ENCODE results near the gene HIRA. TPM values are rescaled to one million over a fixed set of nuclear protein-coding genes. Genes with fewer than 3 reads are reported as not detected.

Gene HIRA
- total RNA-seq, 2 donors from 2014 or later: 10.6 to 12.9 TPM

DNA sequence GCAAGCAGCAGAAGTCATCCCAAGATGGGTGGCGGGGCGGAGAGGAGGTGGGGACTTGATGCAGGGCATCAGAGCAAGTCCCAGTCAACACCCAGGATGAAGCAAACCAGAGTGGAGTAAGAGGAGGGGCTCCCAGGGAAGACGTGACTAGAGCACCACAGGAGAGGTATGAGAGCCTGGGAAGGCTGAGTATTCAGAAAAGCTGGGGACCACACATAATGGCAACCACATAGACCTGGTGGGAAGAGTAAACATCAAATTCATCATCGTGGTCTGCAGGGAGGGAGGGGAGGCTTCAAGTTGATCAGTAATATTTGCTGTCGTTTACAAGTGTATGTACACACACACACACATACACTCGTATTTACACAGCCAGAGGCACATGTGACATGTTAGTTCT lies 79.3 kb downstream of the HIRA start:
- intact Hi-C loops (cut with DNase I): no loop called here
- peaks cover 8 to 26% of the 10 kb centered on the region in 2 donors for H3K36me3 ChIP-seq (replicated peaks in 1 of 2; ENCODE audit: insufficient read depth in 1 of 2, low read depth in 2 of 2)
- H3K4me1 ChIP-seq: no peaks in the 10 kb centered on the region
- DNase-seq (no peak), ATAC-seq (no peak)
- no peak overlapping the region for H3K27ac ChIP-seq
- no peaks in the 10 kb centered on the region for H3K9me3 ChIP-seq
- no peak overlapping the region for H3K4me3 ChIP-seq
- no peaks in the 10 kb centered on the region for H3K27me3 ChIP-seq
- 81 to 85% methylated on average over 6 of the region's 6 CpGs for WGBS, 2 donors
- TF ChIP-seq, protein P1, sequence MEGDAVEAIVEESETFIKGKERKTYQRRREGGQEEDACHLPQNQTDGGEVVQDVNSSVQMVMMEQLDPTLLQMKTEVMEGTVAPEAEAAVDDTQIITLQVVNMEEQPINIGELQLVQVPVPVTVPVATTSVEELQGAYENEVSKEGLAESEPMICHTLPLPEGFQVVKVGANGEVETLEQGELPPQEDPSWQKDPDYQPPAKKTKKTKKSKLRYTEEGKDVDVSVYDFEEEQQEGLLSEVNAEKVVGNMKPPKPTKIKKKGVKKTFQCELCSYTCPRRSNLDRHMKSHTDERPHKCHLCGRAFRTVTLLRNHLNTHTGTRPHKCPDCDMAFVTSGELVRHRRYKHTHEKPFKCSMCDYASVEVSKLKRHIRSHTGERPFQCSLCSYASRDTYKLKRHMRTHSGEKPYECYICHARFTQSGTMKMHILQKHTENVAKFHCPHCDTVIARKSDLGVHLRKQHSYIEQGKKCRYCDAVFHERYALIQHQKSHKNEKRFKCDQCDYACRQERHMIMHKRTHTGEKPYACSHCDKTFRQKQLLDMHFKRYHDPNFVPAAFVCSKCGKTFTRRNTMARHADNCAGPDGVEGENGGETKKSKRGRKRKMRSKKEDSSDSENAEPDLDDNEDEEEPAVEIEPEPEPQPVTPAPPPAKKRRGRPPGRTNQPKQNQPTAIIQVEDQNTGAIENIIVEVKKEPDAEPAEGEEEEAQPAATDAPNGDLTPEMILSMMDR (IDR thresholded peaks at IDR 0.05): no peak
- TF ChIP-seq POLR2A (IDR thresholded peaks at IDR 0.05): no peak

DNA sequence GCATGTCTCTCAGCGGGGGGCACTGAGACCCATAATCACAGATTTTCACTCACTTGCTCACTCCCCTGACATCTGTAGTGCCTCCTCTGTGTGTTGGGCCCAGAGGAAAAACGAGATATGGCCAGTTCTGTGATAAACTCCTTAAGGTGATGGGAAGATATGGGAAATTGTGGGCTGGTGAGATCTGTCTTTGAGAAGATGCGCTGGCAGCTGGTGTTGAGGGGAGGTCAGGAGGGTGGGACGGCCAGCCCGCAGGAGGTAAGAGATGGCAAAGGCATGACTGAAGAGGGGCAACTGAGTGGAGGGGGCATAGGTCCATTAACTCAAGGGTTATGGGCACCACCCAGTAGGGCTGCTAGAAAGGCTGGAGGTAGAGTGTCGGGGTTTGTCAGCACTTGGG lies 79.9 kb downstream of the HIRA start:
- Histone ChIP-seq H3K4me3 (no peak overlapping the region), H3K36me3 (replicated peaks in 1 of 2; ENCODE audit: insufficient read depth in 1 of 2, low read depth in 2 of 2) (peaks cover 8 to 25% of the 10 kb centered on the region in 2 donors), H3K9me3 (no peaks in the 10 kb centered on the region), H3K27me3 (no peaks in the 10 kb centered on the region), H3K4me1 (no peaks in the 10 kb centered on the region), H3K27ac (no peak overlapping the region)
- intact Hi-C loops (cut with DNase I): no loop called here
- 87 to 90% methylated on average over 6 of the region's 6 CpGs for WGBS, 2 donors
- DNase-seq (no peak), ATAC-seq (no peak)
- TF ChIP-seq, protein P1 (IDR thresholded peaks at IDR 0.05): no peak
- no peak for TF ChIP-seq POLR2A (IDR thresholded peaks at IDR 0.05)

DNA sequence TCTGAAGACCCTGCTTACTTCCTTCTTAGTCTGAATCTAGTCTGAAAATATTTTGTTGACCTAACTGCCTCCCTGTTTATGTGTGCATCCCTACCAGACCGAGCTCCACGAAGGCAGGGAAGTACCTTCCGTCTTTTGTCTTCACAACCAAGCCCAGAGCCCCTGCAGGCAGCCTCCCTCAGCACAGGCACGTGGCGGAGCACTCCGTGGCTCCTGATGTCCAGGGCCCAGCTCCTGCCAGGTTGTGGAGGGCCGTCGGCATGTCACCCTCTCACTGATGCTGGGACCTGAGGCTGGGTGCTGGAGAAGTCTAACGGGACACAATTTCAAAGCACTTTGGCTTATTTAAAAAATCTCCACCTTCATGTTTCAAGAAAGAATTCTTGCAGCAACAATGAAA lies 80.6 kb downstream of the HIRA start:
- ATAC-seq: no peak
- Histone ChIP-seq H3K4me1 (no peaks in the 10 kb centered on the region), H3K36me3 (replicated peaks in 1 of 2; ENCODE audit: insufficient read depth in 1 of 2, low read depth in 2 of 2) (peaks cover 5 to 29% of the 10 kb centered on the region in 2 donors), H3K4me3 (no peak overlapping the region), H3K27ac (no peak overlapping the region), H3K9me3 (no peaks in the 10 kb centered on the region), H3K27me3 (no peaks in the 10 kb centered on the region)
- no peak for TF ChIP-seq POLR2A (IDR thresholded peaks at IDR 0.05)
- TF ChIP-seq, protein P1 (IDR thresholded peaks at IDR 0.05): no peak
- intact Hi-C loops (cut with DNase I): no loop called here
- 98 to 100% methylated on average over 6 to 9 of the region's 9 CpGs for WGBS, 2 donors
- DNase-seq: no peak

DNA sequence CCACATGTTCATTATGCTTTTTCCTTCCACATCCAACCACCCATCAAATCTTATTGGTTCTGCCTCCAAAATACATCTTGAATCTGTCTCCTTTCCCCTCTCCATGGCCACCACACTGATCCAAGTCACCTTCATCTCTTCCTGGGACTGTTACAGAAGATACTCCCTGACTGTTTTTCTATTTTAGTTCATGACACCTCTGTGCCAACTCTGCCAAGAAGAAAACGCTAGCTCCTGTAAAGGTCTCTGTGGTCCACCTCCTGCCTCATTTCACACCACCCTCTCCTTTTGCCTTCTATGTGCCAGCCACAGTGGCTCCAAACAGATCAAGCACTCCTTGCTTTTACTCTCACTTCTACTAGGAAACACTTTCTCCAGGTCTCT lies 81.1 kb downstream of the HIRA start:
- TF ChIP-seq, protein P1 (IDR thresholded peaks at IDR 0.05): no peak
- TF ChIP-seq POLR2A (IDR thresholded peaks at IDR 0.05): no peak
- intact Hi-C loops (cut with DNase I): no loop called here
- DNase-seq (no peak), ATAC-seq (no peak)
- Histone ChIP-seq H3K27me3 (no peaks in the 10 kb centered on the region), H3K9me3 (no peaks in the 10 kb centered on the region), H3K27ac (no peak overlapping the region), H3K4me3 (no peak overlapping the region), H3K36me3 (replicated peaks in 1 of 2; ENCODE audit: insufficient read depth in 1 of 2, low read depth in 2 of 2) (peaks cover 5 to 28% of the 10 kb centered on the region in 2 donors), H3K4me1 (no peaks in the 10 kb centered on the region)
- whole genome bisulfite sequencing, 2 donors: 88 to 100% methylated on average over 1 of the region's 1 CpG

DNA sequence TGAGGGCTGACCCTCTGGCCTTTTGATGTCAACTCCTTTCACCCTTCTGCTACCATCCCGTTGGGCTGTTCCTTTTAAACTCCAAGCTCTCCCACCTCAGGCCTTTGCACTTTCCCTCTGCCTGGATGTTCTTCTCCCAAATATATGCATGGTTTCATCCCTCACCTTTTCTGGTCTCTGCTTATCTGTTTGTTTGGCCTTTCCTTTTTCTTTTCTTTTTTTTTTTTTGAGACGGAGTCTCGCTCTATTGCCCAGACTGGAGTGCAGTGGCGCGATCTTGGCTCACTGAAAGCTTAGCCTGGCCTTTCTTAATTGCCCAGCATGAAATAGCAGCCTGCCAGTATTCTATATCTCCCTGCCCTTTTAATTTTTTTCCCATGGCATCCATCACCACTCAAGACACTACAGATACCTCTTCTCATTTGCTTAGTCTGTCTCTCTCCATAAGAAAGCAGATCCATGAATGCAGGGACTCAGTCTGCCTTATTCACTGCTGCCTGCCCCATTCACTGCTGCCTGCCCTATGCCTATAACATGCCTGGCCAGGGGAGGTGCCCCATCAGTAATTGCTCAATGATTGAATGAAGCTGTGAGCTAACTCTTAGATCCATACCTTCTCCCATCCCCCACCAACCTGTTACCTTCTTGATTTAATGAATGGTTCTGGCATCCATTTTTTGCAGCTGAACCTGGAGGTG lies 81.6 kb downstream of the HIRA start:
- Histone ChIP-seq H3K27ac (no peak overlapping the region), H3K36me3 (replicated peaks in 1 of 2; ENCODE audit: insufficient read depth in 1 of 2, low read depth in 2 of 2) (peaks cover 5 to 27% of the 10 kb centered on the region in 2 donors), H3K27me3 (no peaks in the 10 kb centered on the region), H3K4me3 (no peak overlapping the region), H3K9me3 (no peaks in the 10 kb centered on the region), H3K4me1 (no peaks in the 10 kb centered on the region)
- DNase-seq (no peak), ATAC-seq (no peak)
- TF ChIP-seq POLR2A (IDR thresholded peaks at IDR 0.05): no peak
- TF ChIP-seq, protein P1 (IDR thresholded peaks at IDR 0.05): no peak
- WGBS, 2 donors: 94 to 95% methylated on average over 5 of the region's 5 CpGs
- intact Hi-C loops (cut with DNase I): no loop called here
